ENCODE results near the gene ICAM2.
"Not testable (repeated sequence)": the region's sequence is repeated elsewhere in the genome, so short reads cannot be mapped to it uniquely, and the experiment has no call there.

The ICAM2 gene

DNA sequence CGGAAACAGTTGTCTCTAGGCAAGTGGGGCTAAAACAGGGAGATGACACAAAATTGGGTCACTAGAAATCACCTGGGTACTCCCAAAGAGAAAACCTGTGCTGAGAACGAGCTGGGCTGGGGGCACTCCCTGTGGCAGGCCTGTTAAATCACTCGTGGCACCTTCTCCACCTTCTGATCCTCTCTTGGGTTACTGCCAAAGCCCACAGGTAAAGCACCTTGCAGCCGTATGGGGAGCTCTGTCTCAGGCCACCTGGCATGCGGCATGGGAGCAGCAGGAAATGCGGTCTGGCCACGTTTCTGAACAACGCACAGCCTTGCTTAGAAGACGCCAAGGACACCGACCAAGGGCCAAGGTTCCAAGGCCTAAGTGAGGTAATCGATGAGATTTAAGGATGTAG lies 21.5 kb upstream of the ICAM2 start:
- no peak for DNase-seq

DNA sequence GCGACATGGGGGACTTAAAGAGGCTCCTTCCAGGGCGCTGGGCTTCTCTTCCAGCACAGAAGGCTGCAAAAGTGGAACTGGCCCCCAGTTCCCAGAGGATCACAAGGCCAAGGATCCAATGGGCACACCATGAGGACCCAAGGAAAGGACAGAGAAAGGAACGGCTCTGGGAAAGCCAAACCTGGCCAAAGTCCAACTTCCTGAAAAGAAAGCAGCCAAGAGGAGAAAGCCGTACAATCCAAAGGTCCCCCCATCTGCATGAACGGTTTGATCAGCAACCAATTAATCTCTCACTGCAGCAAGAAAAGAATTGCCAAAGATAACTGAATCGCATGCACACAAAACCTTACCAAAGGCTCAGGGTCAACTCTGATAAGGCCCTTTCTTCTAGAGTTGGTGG lies 19.8 kb upstream of the ICAM2 start:
- no peak for DNase-seq

DNA sequence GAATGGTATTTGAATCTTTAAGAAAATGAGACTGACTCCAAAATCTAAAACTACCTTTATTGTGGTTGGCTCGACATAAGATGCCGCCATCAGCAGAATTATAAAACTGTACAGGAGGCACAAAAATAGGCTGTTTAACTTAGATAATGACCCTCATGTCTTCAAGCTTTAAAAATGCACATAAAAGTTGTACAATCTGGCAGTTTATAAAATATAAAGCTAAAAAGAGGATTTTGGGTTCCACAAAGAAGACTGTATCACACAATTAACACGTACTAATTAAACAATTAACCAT lies 18.6 kb upstream of the ICAM2 start:
- DNase-seq, result no peak

DNA sequence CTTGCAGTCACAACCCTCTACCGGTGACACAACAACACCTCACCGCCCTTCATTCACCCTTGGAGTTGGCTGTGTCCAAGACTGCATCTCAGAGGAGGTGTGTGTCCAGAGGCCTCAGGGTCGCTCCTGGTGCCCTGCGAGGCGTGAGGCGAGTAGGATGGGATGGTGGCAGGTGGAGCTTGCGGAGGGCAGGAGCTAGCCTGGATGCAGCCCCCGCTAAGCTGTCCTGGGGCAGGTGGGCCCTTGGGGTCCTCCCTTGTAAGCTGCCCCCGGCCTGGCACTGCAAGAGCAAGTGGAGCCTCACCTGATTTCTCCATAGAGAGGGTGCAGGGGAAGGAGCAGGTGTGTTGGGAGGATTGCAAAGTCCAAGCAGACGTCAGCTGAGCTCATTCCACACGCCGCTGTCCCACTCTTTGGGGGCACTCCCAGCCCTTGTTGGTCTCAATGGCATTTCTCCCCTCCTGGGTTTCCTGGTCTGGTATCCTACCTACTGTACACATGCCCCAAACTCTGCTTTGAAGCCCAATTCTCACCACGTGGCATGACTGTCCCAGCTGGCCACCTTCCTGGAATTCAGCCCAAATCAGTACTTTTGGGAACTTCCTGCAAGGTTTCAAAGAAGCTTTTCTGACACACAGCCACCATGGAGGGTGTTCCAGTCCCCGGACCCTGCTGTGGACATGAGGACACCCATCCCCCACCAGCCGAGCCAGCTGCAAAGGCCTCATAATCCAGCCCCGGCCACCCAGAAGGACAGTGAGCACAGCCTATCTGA lies 18.1 kb upstream of the ICAM2 start:
- DNase-seq, result no peak

DNA sequence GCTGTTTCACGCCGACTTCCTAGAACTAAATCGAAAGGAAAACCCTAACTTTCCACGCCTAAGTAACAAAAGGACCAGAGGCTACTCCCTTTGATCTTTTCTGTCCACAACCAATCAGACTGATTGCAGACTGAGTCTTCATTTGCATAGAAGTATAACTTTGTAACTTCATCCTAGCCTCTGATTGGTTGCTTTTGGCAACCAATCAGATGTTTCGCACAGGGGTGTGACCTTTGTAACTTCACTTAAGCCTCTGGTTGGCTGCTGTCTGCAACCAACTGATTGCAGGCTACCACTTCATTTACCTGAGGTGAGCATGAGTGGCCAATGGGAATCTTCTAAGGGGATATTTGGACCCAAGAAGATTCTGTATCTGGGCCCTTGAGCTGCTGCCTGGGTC lies 17.4 kb upstream of the ICAM2 start:
- no peak for DNase-seq

DNA sequence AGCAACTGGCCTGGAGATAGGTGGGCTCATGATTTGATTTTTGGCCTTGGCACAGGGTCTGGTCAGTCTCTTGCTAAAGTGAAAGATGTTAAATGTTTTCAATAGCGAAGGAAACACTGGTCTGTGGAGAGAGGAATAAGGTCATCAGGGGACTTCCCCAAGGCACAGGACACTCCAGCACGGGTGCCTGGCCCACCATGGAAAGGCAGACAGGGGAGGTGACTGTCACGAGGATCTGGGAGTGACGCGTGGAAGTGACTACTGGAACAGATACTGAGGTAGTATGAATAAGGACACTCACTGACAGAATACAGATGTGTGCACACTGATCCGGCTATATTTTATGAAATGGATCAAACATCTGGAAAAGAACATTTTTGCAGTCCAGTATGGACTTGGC lies 16.7 kb upstream of the ICAM2 start:
- DNase-seq, result no peak

DNA sequence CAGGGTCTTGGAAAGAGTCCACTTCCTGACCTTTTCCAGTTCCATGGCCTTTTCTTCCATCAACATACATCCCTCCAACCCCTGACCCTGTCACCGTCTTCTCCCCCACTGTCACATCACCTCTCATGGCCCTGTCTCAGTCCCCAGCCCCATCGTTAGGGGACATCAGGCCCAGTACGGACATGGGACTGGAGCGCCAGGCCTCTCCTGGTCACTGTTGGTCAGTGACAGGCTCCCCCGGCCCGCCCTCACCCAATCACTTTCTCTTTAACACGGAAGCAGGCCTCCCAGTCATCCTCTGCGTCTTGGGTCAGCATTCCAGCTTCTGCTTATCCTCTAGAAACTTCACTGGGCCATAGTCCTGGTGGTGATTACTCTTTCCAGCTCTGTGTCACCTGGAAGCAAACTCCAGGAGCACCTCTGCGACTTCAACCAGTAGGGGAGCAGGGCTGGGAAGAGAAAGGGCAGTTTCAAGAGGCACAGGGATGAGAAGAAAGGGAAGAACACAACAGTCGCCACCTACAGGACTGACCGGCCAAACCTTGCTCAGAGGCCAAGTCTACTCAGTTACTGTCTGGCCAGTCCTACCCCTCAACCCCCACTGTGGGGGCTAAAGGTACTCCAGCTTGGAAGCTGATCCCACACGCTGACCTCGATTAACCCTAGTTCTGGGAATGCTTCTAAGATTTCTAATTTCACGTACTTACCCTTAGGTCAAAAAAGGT lies 15.9 kb upstream of the ICAM2 start:
- no peak for DNase-seq

DNA sequence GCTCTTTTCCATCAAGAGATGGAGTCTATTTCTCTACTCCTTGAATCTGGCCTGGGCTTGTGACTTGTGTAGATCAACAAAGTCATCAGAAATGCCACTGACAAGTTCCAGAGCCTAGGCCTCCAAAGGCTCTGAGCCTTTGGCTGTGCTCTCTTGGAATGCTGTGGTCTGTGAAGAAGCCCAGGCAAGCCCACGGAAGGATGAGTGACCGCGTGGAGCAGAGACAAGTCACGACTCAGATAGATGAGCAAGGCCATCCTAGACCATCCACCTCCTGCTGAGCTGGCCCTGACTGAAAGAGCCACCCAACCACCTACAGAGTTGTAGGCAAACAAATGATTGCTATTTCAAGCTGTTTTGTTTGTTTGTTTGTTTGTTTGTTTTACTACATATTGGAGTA lies 11.6 kb upstream of the ICAM2 start:
- DNase-seq, result peak; percentile 44

DNA sequence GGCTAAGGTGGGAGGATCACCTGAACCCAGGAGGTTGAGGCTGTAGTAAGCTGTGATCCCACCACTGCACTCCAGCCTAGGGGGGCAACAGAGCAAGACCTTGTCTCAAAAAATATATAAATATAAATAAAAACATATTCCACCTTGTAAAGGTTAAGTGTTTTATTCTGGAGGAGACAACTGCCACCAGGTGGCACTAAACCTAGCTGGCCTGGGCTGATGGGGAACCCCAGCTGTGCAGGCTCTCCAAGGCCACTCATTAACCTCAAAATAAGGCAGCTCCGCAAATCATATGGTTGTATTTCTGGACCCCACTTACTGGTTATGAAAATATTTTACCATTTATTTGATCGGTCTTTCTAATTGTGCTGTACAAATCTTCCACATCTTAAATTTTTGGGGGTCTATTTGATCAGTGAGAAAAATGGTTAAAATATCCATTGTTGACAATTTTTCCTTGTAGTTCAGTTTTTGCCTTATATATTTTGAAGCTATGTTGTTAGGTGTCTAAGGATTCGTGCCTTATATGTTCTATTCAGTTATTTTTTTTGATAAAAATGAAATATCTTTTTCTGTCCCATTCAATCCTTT lies 8.5 kb upstream of the ICAM2 start:
- DNase-seq, result peak; percentile 66

DNA sequence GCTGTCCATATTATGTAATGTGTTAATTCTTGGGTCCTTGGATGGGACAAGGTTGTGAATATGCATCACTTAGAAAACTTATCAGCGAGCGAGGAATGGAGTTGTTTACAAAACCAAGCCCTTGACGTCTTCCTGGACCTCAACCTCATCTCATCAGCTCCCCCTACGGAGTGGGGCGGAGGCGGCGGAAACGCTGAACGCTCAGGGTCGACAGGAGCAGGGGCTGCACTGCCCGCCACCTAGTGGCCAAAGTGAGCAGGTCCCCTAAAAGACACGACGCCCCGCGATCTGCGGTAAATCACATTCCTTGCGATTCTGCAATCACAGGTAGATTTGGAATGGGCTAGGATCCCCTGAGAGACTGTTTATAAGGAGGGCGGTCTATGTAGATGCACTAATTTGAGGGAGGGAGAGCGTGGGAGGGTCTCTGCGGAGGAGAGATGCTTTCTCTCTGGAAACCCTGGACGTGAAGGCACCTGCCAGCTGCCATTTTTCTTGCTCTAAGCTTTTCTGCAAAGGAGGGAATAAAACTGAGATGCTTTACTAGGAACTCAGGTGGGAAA lies 5.4 kb upstream of the ICAM2 start:
- peak; percentile 71 for DNase-seq

DNA sequence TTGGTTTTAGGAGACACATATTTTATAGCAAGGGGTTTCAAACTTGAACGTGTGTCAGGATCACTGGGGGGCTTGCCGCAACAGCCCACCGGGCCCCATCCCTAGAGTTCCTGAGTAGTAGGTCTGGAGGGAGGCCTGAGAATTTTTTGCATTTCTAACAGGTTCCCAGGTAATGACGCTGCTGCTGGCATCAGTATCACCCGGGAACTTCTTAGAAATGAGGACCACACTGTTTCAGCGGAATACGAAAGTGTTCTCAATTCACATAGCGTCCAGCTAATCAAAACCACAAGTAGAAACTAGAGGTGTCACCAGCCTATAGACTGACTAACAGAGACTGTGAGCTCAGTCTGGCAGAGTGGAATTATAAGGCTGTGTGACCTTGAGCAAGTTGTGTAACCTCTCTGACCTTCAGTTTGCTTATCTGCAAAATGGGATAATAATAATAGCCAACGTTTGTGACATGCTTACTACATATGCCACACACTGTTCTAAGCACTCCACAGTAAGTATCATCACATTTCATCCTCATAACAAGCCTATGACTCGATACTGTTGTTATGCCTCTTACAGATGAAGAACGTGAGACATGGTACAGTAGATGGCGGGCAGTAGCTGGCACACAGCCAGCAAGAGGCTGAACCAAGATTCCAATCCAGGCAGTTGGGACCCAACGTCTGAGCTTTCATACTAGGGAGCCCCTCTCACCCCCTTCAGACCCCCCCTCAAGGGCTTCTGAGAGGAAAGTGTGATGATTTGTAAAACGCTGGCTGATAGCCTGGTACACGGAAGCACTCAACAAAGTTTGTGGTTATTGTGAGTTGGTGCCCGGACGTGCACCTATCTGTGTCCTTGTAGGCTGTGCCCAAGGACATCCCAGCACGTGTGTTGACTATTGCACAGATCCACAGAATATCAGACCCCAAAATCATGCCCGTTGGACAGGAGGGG lies 4.6 kb upstream of the ICAM2 start:
- no peak for DNase-seq

DNA sequence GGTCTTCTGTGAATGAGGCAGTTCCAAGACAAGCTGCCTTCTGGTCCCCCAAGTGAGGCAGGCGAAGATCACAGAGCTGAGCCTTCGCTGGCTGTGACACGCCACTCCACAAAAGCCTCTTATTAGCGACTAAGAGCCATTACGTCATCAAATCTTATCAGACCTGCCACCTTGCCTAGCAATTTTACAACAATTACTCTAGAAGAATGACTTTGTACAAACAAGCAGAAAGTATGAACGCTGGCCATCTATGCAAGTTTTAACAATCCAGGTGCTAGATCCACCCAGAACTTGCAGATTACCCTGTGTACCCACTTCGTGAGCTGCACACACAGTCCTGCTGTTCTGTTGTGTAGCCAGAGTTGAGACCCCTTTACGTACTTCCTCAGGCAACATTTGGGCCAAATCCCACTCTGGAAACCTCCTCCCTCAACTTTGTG lies 3.8 kb upstream of the ICAM2 start:
- no peak for DNase-seq

DNA sequence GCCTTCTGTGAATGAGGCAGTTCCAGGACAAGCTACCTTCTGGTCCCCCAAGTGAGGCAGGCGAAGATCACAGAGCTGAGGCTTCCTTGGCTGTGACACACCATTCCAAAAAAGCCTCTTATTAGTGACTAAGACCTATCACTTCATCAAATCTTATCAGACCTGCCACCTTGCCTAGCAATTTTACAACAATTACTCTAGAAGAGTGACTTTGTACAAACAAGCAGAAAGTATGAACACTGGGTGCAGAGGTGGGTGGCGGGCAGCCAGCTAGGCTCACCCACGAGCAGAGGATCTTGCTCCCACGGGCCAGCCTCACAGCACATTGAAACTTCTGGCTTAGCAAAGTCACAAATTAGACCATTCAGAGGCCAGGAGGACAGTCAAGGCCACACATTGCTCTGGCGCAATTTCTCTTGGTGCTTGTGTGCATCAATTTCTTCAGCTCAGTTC lies 2.2 kb upstream of the ICAM2 start:
- DNase-seq, result no peak

DNA sequence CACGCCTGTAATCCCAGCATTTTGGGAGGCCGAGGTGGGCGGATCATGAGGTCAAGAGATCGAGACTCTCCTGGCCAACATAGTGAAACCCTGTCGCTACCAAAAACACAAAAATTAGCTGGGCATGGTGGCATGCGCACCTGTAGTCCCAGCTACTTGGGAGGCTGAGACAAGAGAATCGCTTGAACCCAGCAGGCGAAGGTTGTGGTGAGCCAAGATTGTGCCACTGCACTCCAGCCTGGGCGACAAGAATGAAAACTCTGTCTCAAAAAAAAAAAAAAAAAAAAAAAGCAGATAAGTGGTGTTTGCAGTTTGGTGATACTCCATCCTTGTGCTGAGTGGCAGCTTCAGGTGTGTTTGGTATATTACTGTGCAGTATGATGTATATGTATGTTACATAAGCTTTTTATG lies 877 bp downstream of the ICAM2 start:
- DNase-seq, result not testable (repeated sequence)

DNA sequence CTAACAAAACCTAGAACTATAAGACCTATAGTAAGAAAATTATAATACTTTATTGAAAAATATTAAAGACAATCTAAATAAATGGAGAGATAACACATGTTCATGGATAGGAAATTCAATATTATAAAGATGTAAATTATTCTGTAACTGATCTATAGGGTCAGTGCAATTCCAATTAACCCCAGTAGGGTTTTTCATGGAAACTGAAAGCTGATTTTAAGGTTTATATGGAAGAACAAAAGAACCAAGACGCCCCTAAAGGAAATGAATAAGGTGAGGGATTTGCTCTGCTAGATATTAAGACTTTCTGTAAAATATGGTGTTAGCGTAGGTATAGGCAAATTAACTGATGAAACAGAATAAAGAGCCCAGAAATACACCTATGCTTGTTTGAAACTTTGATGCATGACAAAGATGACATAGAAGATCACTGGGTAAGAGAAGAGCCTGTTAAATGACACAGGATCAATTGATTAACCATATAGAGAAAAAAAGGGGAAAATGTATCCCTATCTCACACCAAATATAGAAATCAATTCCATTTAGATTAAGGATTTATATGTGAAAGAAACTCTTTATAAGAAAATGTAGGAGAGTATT lies 3.0 kb downstream of the ICAM2 start:
- DNase-seq, result no peak

DNA sequence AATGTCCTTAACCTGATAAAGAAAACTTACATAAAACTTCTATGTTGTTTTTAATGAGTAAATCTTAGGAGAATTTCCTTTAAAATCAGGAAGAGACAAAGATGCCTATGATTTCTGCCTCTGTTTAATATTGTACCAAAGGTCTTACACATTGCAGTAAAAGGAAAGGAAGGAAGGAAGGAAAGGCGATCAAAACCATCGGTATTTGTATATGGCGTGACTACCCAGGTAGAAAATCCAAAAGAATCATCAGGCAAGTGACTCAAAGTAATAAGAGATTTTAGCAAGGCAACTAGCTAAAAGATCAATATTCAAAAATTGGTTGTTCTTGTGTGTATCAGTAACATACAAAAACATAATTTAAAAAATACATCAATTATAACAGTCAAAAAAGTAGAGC lies 3.5 kb downstream of the ICAM2 start:
- DNase-seq, result no peak

DNA sequence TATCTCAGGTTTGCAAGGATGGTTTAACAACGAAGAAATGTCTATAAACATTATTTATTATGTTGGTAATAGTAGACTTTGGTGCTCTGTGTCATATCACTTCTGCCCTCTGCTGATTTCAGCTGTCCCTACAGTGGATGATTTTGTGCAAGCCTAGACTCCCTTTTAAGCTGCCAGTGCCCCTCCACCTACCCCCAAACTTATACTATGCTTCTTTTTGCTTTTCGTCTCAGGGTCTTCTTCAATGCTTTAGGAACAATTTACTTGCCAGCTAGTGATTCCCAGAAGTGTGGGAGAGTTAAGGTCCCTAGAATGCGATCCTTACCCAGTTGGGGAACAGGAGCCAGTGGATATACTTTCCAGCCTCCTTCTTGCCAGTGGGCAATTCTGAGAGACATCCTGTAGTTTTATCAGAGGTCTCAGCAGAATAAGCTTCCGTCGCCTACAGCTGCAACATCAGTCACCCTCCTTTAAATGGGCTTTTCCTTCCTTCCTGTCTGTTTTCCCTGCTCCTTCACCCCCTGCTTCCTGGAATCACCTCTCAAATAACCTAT lies 4.1 kb downstream of the ICAM2 start:
- DNase-seq, result no peak

DNA sequence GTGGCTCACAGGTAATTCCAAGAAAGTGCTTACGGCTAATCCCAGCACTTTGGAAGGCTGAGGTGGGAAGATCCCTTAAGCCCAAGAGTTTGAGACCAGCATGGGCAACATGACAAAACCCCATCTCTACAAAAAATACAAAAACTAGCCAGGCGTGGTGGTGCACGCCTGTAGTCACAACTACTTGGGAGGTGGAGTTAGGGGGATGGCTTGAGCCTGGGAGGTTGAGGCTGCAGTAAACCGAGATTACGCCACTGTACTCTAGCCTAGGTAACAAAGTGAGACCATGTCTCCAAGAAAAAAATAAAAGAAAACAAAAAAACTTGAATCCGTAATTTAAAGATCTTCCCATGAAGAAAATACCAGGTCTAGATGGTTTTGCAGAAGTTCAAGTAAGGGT lies 5.0 kb downstream of the ICAM2 start:
- DNase-seq, result no peak

DNA sequence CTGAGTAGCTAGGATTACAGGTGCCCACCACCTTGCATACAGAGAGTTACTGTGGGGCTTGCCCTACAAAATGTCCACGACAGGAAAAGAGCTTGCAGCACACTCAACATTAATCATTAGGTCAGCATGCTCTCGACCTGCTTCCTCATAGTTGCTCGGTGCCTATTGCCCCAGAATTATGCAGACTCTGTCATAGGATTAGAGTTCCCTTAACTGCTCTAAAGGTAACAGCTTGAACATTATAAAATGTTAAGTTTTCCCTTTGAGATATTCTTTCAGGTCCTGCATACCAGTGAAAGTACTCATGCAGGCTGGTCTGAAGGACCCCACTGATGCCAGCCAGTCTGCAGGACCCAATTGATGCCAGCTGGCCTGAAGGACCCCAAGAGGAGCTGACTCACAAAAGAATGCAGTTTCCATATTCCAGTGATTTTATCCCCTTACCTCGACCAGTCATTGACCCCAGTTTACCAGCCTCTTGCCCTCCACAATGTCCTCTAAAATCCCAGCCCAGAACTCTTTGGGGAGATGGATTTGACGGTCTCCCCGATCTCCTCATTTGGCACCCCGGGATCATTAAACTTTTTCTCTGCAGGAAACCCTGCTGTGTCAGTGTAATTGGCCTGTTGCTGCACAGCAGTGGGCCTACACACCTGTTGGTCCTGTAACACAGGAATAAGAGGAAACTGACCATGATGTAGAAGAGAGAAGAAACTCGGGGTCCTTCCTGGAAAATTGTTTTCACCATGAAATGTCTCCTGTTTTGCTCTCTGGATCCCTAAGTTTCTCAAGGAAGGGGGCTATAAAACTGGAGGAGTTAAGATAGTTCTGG lies 10.6 kb downstream of the ICAM2 start:
- DNase-seq, result no peak

DNA sequence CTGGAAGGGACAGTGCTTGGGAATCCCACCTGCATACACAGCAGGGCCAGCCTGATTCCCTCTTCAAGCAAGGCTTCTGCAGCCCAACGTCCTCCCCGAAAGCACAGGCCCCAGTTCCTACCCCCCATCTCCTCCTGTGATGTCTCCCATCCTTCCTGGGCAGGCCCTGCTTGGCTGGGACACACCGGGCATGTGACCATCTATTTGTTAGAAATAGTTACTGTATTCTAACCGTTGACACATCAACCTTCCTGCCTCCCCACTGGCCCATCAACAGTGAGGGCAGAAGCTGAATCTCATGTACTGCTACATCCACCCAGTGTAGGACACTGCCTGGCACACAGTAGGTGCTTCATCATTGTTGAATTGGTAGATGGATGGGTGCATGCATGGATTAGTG lies 11.6 kb downstream of the ICAM2 start:
- no peak for DNase-seq

DNA sequence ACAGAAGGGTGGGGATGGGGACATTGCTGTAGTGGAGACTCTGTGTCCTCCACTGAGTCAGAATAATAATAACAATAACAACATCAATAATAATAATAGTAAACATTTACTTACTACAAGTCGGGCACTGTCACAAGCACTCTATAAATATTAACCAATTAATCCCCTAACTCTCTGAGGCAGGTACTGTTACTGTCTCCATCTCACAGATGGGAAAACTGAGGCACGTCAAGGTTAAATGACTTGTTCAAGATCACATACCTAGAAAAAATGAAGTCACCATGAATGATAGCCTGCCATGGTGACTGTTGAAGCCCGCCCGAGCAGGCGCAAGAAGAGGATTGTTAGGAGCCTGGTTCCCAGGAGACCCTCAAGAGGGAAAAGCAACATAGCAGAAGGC lies 12.1 kb downstream of the ICAM2 start:
- no peak for DNase-seq
